AG20443 (cell line): Measurements from ENCODE around the gene RBM4.

Experiments
- DNase-seq: peaks from one replicate; pipeline ENCODE4 v3.0.0; 2012; ENCODE audit warnings: low spot score, mixed read lengths

The RBM4 gene

GRCh38 chr11:66688561-66689534 is 50.3 kb downstream of the RBM4 start:
- DNase-seq: no peak

- no peak for DNase-seq
Observed at GRCh38 chr11:66689661-66690590, 51.4 kb downstream of the RBM4 start.

GRCh38 chr11:66691311-66691980 is 52.9 kb downstream of the RBM4 start:
- DNase-seq: no peak

- no peak for DNase-seq
Observed at GRCh38 chr11:66692446-66692845, 53.9 kb downstream of the RBM4 start.

- no peak for DNase-seq
Observed at GRCh38 chr11:66692871-66693331, 54.4 kb downstream of the RBM4 start.

- DNase-seq: no peak
Observed at GRCh38 chr11:66693356-66694055, 55.0 kb downstream of the RBM4 start.

GRCh38 chr11:66694056-66694410 is 55.5 kb downstream of the RBM4 start:
- DNase-seq: no peak

GRCh38 chr11:66694732-66695207 is 56.3 kb downstream of the RBM4 start:
- DNase-seq: peak; percentile 96
